ENCODE measurements around the gene PADI1. TPM values are rescaled to one million over a fixed set of nuclear protein-coding genes. Genes with fewer than 3 reads are reported as not detected.

The PADI1 gene
- total RNA-seq, 4 donors from 2014 or later, result 0.27 to 2.5 (median 2.3) TPM; not detected in 1

DNA sequence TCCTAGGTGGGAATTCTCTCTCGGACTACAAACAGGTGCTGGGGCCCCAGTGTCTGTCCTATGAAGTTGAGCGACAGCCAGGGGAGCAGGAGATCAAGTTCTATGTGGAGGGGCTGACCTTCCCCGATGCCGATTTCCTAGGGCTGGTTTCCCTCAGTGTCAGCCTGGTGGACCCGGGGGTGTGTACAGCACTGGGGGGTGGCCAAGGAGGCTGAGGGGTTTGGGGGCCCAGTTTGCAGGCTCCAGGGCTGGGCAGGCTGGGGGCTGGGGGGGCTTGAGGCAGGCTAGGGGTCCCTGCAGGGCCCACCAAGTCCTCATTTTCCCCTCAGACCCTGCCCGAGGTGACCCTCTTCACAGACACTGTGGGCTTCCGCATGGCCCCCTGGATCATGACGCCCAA lies 23.7 kb downstream of the PADI1 start:
- TF ChIP-seq POLR2A (IDR thresholded peaks at IDR 0.05), result no peak
- TF ChIP-seq, protein P1, sequence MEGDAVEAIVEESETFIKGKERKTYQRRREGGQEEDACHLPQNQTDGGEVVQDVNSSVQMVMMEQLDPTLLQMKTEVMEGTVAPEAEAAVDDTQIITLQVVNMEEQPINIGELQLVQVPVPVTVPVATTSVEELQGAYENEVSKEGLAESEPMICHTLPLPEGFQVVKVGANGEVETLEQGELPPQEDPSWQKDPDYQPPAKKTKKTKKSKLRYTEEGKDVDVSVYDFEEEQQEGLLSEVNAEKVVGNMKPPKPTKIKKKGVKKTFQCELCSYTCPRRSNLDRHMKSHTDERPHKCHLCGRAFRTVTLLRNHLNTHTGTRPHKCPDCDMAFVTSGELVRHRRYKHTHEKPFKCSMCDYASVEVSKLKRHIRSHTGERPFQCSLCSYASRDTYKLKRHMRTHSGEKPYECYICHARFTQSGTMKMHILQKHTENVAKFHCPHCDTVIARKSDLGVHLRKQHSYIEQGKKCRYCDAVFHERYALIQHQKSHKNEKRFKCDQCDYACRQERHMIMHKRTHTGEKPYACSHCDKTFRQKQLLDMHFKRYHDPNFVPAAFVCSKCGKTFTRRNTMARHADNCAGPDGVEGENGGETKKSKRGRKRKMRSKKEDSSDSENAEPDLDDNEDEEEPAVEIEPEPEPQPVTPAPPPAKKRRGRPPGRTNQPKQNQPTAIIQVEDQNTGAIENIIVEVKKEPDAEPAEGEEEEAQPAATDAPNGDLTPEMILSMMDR (IDR thresholded peaks at IDR 0.05), result no peak
- no peak for TF ChIP-seq EP300 (IDR thresholded peaks at IDR 0.05)
- no peak for TF ChIP-seq POLR2AphosphoS5 (IDR thresholded peaks at IDR 0.05)
- Histone ChIP-seq H3K27me3 (peaks cover 63% of the 10 kb centered on the region), H3K4me1 (no peaks in the 10 kb centered on the region), H3K27ac (no peak overlapping the region), H3K9me3 (no peaks in the 10 kb centered on the region), H3K36me3 (no peaks in the 10 kb centered on the region), H3K4me3 (no peak overlapping the region)
- ATAC-seq, result no peak
- 60 to 73% methylated on average over 2 to 3 of the region's 8 CpGs for WGBS, 2 donors (ENCODE audit: low coverage in 1 of 2)

DNA sequence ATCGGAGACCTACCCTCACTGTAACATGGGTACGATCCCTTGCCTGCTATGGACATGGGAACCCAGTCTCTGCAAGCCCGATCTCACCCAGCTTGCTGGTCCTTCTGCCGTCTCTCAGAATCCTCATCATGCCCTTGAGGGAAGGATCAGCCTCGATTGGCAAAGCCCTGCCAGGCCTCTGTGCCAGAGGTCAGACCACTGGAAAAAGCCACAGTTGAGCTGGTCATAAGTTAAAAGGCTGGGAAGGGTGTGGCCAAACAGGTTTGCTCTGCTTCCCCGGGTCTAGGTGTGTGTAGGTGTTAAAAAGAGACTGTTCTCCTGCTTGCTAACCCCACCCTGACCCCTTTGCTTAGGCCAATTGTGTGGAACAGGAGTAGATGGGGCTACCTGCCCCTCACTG lies 24.5 kb downstream of the PADI1 start:
- ATAC-seq, result no peak
- Histone ChIP-seq H3K27ac (no peak overlapping the region), H3K4me1 (no peaks in the 10 kb centered on the region), H3K36me3 (no peaks in the 10 kb centered on the region), H3K9me3 (no peaks in the 10 kb centered on the region), H3K4me3 (no peak overlapping the region), H3K27me3 (peaks cover 64% of the 10 kb centered on the region)
- 100% methylated on average over 2 of the region's 6 CpGs; no CpG with 5 or more reads in 1 of the 2 donors for WGBS, 2 donors (ENCODE audit: low coverage in 1 of 2)
- no peak for TF ChIP-seq POLR2AphosphoS5 (IDR thresholded peaks at IDR 0.05)
- TF ChIP-seq POLR2A (IDR thresholded peaks at IDR 0.05), result no peak
- TF ChIP-seq, protein P1 (IDR thresholded peaks at IDR 0.05), result no peak
- no peak for TF ChIP-seq EP300 (IDR thresholded peaks at IDR 0.05)

DNA sequence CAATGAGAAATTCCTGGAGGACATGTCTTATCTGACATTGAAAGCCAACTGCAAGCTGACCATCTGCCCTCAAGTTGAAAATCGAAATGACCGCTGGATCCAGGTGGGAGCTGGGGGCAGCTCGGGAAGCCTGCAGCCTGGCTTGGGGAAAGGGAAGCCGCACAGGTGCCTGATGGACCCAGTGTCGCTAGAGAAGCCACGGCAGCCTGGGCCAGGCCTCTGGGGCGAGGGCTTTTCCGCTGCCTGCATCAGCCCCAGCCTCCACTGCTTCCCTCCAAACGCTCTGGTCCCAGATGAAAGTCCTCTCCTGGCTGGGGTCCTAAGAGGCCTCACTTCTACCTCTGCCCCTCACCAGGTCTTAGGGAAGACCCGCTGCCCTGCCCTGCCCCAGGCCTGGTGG lies 25.2 kb downstream of the PADI1 start:
- no peak overlapping the region for H3K4me3 ChIP-seq
- H3K36me3 ChIP-seq, result no peaks in the 10 kb centered on the region
- no peak for ATAC-seq
- WGBS, 2 donors (ENCODE audit: low coverage in 1 of 2), result no CpG with 5 or more reads among the region's 10 CpGs
- no peaks in the 10 kb centered on the region for H3K9me3 ChIP-seq
- peaks cover 60% of the 10 kb centered on the region for H3K27me3 ChIP-seq
- H3K4me1 ChIP-seq, result no peaks in the 10 kb centered on the region
- no peak overlapping the region for H3K27ac ChIP-seq
- TF ChIP-seq POLR2AphosphoS5 (IDR thresholded peaks at IDR 0.05) (no peak), EP300 (IDR thresholded peaks at IDR 0.05) (no peak), POLR2A (IDR thresholded peaks at IDR 0.05) (no peak)
- TF ChIP-seq, protein P1 (IDR thresholded peaks at IDR 0.05), result no peak

DNA sequence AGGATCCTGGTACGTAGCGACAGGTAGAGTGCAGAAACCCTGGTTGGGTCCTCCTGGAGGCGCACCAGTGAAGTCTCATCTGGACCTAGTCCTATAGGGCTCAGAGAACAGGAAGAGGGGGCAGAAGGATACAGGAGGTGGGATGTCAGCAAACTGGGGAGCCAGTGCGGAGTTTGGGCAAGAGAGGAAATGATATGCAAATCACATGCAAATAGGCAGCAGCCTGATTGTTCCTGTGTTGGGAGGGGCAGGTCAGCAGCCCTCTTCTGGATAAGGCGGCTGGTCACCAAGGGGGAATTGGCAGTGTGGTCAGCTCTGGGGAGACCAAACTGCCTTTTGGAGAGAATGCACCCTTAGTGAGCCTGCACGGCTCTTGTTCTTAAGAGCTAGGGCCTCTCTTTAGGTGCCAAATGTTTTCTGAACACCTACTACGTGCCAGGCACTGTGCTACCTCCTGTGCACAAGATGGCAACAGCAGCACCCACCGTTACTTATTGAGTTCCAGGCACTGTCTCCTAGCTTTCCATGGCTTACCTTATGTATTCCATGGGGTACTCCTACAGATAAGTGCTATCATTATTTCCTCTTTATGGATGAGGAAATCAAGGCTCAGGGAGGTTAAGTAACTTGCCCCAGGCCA lies 25.9 kb downstream of the PADI1 start:
- 79% methylated on average over 8 of the region's 8 CpGs; no CpG with 5 or more reads in 1 of the 2 donors for WGBS, 2 donors (ENCODE audit: low coverage in 1 of 2)
- H3K27me3 ChIP-seq, result peaks cover 62% of the 10 kb centered on the region
- H3K27ac ChIP-seq, result no peak overlapping the region
- TF ChIP-seq, protein P1 (IDR thresholded peaks at IDR 0.05), result no peak
- no peak for TF ChIP-seq EP300 (IDR thresholded peaks at IDR 0.05)
- no peak for TF ChIP-seq POLR2A (IDR thresholded peaks at IDR 0.05)
- no peak overlapping the region for H3K4me3 ChIP-seq
- no peaks in the 10 kb centered on the region for H3K9me3 ChIP-seq
- no peaks in the 10 kb centered on the region for H3K36me3 ChIP-seq
- no peaks in the 10 kb centered on the region for H3K4me1 ChIP-seq
- no peak for ATAC-seq
